Stimulated activated CD8-positive, alpha-beta memory T cell treated with anti-CD3 and anti-CD28 coated beads, Interleukin-4, amount 100 ng/mL, for 48 hours (primary cell): Measurements from ENCODE around the gene NXPE3.

Experiments used
- DNase-seq: peaks from one replicate; pipeline ENCODE4 v3.0.0-alpha.2; 2020

The NXPE3 gene

GRCh38 chr3:101829437-101829830, 50.4 kb downstream of the NXPE3 start:
- no peak for DNase-seq

- no peak for DNase-seq
Measured at GRCh38 chr3:101829874-101830273, 50.9 kb downstream of the NXPE3 start.

- DNase-seq = no peak
Measured at GRCh38 chr3:101833446-101833974, 54.5 kb downstream of the NXPE3 start.

- DNase-seq = no peak
Measured at GRCh38 chr3:101835676-101836075, 56.7 kb downstream of the NXPE3 start.

DNA sequence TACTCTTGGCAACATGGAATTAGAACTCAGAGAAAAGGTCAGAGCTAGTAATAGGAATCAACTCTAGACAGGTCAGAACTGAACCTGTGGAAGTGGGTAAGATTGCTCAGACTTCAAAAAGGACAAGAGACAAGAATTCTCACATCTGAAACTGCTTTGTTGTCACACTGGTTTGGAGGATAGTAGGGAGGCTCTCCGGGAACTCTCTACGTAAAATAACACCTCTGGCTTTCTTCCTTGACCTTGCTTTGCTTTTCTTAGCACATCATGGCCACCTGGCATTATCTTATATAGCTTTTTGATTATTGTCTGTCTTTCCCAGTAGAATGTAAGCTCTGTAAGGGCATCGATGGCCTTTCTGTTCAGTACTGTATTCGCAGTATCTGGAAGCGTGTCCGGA, 57.1 kb downstream of the NXPE3 start:
- DNase-seq = no peak

DNA sequence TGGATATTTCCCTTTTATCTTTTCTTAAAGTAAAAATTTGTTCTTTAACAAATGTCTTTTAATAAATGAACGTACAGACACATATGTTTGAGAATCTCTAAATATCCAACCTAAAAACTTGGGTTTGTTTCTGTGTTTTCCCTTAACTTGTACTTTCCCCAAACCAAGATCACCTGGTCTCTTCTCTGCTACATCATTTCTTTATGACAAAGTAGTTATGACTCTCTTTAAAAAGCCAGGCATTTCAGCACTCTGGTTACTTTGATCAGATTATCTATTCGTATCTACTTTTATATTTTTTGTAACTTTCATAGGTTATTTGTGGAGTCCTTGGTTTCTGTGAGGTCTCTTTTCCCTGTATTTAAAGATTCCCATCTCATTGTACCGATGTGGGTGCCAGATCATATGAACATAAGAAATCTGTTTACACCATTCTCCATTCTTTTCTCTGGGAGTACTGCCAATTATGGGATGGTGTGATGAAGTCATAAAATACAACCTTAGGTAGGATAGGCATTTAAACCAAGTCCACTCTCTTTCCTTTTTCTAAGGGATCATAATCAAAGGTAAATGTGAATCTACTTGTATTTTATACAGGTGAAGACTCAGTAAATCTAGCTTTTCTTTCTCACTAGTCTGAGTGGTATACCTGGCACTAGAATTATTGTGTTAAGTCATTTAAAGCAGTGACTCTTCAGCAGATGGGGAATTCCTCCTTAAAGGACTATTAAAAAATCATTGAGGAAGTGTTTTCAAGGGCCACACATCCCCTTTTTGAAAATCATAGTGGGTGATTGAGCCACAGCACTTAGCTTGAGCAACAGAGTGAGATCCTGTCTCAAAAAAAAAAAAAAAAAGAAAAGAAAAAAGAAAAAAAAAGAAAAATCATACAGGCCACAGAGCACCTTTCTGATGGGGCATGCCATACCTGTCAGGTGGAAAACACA, 57.9 kb downstream of the NXPE3 start:
- DNase-seq = no peak

DNA sequence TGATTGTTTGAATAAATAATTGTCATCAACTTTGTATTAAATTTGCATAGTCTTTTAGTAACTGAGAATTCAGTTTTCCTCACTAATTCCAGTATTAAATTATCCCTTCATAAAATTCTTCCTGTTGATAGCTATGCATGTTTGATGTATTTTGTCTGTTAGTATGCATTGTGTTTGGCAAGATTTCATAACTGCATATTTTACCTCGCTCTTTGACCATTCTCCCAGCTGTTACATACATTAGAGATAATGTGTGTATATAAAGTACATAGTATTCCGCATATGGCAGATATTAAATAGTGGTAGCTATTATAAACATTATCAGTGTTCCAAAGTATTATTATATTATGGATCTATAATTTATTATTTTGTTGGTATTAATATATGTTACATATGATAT, 59.7 kb downstream of the NXPE3 start:
- no peak for DNase-seq

- DNase-seq = no peak
Measured at GRCh38 chr3:101840066-101840465, 61.1 kb downstream of the NXPE3 start.

- DNase-seq = no peak
Measured at GRCh38 chr3:101842245-101842934, 63.4 kb downstream of the NXPE3 start.

DNA sequence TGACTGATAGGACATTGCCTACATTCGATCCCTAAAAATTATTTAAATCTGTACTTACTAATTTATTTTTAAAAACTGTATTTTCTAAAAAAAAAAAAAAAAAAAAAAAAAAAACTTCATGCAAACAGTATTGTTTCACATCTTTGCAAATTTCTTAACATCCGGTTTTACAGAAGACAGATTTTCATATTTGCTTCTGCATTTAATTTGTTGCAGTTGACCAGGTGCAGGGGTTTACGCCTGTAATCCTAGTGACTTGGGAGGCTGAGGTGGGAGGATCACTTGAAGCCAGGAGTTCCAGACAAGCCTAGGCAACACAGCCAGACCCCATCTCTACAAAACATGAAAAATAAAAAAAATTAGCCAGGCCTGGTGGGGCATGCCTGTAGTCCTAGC, 63.9 kb downstream of the NXPE3 start:
- no peak for DNase-seq

GRCh38 chr3:101845425-101845824, 66.4 kb downstream of the NXPE3 start:
- DNase-seq = no peak

- DNase-seq = no peak
Measured at GRCh38 chr3:101846709-101847108, 67.7 kb downstream of the NXPE3 start.

DNA sequence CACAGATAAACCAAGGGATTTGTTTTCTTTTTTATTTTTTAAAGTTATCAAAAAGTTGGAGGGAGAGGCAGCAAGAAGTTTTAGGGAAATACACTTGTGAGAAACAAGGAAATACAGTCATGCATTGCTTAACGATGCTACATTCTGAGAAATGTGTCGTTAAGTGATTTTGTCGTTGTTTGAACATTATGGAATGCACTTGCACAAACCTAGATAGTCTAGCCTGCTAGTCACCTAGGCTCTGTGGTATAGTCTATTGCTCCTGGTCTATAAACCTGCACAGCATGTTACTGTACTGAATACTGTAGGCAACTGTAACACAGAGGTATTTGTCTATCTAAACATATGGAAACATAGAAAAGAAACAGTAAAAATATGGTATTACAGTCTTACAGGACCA, 68.3 kb downstream of the NXPE3 start:
- no peak for DNase-seq

- DNase-seq = no peak
Measured at GRCh38 chr3:101848326-101848725, 69.3 kb downstream of the NXPE3 start.

- peak; percentile 96 for DNase-seq
Measured at GRCh38 chr3:101848754-101849713, 70.0 kb downstream of the NXPE3 start, which contains the start of gene NFKBIZ. Gene NFKBIZ (plus strand): TSS chr3:101849514. CDS start chr3:101849629, 115 bp downstream.

DNA sequence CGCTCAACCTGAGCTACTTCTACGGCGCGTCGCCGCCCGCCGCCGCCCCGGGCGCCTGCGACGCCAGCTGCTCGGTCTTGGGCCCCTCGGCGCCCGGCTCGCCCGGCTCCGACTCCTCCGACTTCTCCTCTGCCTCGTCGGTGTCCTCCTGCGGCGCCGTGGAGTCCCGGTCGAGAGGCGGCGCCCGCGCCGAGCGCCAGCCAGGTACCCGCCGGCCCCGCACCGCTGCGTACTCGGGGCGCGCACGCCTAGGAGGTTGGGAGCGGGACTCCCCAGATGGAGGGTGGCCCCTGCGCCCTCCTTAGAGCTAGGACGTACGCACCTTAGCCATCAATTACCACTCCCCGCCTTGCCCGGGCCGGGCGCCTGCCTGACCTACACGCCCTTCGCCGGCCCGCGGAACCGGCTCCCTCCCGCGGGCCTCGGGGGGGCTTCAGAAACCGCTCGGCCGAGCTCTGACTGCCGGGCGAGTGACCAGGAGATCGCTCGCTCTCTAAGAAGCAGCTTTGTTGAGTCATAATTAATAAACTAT, 70.8 kb downstream of the NXPE3 start:
- DNase-seq = peak; percentile 66

DNA sequence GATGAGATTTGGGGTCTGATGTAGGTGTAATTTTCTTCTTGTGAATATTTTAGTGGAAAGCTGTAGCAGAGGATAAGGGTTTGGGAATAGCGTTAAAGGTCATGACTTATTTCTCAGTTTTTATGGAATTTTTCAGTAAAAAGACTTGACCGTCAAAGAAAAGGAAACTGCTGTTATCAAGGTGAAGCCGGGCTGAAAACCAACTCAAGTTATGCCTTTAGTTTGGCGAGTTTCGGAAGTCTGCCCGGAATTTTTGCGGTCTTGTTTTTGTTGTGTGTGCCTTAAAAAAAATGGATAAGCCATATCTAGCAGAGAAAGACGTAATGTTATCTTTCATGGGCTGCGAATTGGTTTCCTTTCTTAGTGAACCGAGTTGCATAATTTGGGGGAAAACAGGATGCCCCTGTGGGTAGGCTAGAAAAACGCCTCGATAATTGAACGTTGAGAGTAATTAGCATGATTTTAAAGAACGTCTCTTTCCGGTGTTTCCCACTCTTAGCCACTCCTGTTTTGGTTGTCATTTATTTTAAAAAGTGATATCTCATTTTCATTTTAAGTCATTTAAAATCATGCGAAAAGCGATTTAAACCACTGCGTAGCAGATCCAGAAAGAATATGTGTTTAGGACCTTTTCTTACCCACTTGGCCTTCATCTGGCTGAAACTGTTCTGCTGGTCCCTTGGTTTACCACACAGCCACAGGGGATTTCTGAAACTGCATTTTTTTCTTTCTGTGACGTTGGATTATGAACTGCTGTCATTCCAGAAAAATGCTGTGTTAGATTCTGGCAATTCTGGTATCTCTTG, 71.4 kb downstream of the NXPE3 start:
- peak; percentile 60 for DNase-seq

- DNase-seq = no peak
Measured at GRCh38 chr3:101851072-101851770, 72.2 kb downstream of the NXPE3 start.

DNA sequence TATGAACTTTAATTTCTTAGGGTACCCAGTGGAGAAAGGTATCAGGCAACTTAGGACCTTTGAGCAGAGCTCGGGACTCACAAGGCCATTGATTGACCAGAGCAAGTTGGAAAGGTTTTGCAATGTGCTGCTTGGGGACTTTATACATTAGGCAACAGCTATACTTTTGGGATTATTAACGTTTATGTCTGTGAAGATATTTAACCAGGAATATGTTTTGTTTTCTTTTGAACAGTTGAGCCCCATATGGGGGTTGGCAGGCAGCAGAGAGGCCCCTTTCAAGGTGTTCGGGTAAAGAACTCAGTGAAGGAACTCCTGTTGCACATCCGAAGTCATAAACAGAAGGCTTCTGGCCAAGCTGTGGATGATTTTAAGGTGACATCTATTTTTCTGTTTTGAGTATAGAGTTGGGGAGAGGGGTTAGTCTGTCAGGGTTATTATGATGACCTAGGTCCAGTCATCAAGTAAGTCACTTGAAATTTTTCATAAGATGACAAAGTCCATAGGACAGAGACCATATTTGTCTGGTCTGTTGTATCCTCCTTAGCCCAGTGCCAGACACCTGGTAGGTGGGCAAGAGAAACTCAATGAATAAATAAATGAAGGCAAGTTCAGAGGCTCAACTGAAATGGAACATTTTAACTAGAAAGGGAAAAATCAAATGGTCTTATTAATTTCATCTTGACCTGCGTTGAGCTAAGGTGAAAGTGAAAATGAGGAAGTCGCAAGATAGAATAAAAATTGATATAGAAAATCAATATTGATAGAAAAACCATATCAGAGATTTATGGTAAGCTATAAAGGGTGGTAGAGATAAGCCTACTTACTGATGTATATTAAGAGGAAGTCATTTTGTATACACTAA, 73.1 kb downstream of the NXPE3 start:
- no peak for DNase-seq
